Neural cell (in vitro differentiated cells): ENCODE measurements around the gene MXRA7.

Source experiments
- MXI1 ChIP-seq: fragments of 450-650 bp; conservative IDR thresholded peaks from 2 replicates; pipeline ENCODE4 v1.6.1; 2014; ENCODE audit warnings: antibody characterized with exemption, mild to moderate bottlenecking; ENCODE audit not compliant: poor library complexity, severe bottlenecking
- POLR2AphosphoS5 ChIP-seq: IDR thresholded peaks from 2 replicates; pipeline ENCODE4 v1.6.1; 2012
- TF ChIP-seq, protein P1 (sequence below): fragments of 450-650 bp; IDR thresholded peaks from 2 replicates; pipeline ENCODE4 v1.5.1; 2014; ENCODE audit warnings: antibody characterized with exemption, mild to moderate bottlenecking, moderate library complexity; ENCODE audit not compliant: poor library complexity, severe bottlenecking

DNA sequence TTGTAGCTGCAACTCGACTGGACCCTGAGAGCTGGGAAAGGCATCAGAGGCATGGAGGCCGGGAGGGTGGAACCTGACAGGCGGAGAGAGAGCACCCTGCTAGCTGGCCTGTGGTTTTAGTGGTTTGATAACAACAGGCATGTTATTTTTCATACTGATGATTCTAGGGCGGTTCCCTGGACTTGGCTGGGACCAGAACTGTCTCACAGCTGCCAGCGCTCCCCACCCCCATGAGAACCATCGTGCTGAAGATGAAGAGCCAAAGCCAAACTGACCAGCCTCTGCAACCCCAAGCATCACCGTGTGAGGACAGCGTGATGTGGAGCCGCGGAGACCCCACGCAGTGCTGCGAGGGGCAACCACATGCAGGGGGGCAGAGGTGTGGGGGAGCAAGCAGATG, 28.5 kb downstream of the MXRA7 start:
- TF ChIP-seq, protein P1, sequence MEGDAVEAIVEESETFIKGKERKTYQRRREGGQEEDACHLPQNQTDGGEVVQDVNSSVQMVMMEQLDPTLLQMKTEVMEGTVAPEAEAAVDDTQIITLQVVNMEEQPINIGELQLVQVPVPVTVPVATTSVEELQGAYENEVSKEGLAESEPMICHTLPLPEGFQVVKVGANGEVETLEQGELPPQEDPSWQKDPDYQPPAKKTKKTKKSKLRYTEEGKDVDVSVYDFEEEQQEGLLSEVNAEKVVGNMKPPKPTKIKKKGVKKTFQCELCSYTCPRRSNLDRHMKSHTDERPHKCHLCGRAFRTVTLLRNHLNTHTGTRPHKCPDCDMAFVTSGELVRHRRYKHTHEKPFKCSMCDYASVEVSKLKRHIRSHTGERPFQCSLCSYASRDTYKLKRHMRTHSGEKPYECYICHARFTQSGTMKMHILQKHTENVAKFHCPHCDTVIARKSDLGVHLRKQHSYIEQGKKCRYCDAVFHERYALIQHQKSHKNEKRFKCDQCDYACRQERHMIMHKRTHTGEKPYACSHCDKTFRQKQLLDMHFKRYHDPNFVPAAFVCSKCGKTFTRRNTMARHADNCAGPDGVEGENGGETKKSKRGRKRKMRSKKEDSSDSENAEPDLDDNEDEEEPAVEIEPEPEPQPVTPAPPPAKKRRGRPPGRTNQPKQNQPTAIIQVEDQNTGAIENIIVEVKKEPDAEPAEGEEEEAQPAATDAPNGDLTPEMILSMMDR = no peak
- no peak for TF ChIP-seq MXI1
- TF ChIP-seq POLR2AphosphoS5 = no peak
